ENCODE results near the gene RSL1D1. TPM values are rescaled to one million over a fixed set of nuclear protein-coding genes. Genes with fewer than 3 reads are reported as not detected.

Gene RSL1D1
- total RNA-seq: 100 to 1,000 TPM in 1 of 3 donors, 10 to 100 TPM in 2; 66.3 to 102 (median 99.1) TPM
- total RNA-seq (2013): 163 TPM

- Histone ChIP-seq H3K9me3 (ENCODE audit: control insufficient read depth, insufficient read depth, low read length) (no peaks in the 10 kb centered on the region), H3K36me3 (ENCODE audit: control insufficient read depth, insufficient read depth, low read length) (peaks cover 23% of the 10 kb centered on the region), H3K27ac (ENCODE audit: low read length) (peak within 1 kb of the TSS; percentile 87), H3K4me3 (ENCODE audit: low read length) (peak within 1 kb of the TSS; percentile 91), H3K4me1 (ENCODE audit: control insufficient read depth, insufficient read depth, low read length) (peaks cover 24% of the 10 kb centered on the region), H3K27me3 (ENCODE audit: control insufficient read depth, insufficient read depth, low read length) (no peaks in the 10 kb centered on the region)
- Mint-ChIP-seq H3K4me1 (peaks cover 44 to 47% of the 10 kb centered on the region in 2 donors), H3K27me3 (ENCODE audit: low read depth in 2 of 2) (no peaks in the 10 kb centered on the region), H3K27ac (peak within 1 kb of the TSS; percentile 97 to 98), H3K36me3 (no peaks in the 10 kb centered on the region), H3K9me3 (no peaks in the 10 kb centered on the region), H3K4me3 (peak within 1 kb of the TSS; percentile 99)
- WGBS (ENCODE audit: insufficient coverage): under 1% methylated on average over 57 of the region's 57 CpGs
- DNase-seq (peak; percentile 98), ATAC-seq (peak; percentile 80 to 91 (median 85))
- TF ChIP-seq CTCF (IDR thresholded peaks at IDR 0.05): no peak
- intact Hi-C loops (cut with micrococcal nuclease): loop anchor here (1.0 to 10.0 kb wide), 4 partner anchors 63 to 123 kb away; partner anchors contain the start of genes GSPT1, SNX29 and TXNDC11
These were observed at the start of gene RSL1D1 for GRCh38 chr16:11851294-11852091. RSL1D1 (minus strand) TSS chr16:11851542; CDS start chr16:11851512, 30 bp downstream.

GRCh38 chr16:11901091-11901490 lies 49.7 kb upstream of the RSL1D1 start:
- Histone ChIP-seq H3K9me3 (ENCODE audit: control insufficient read depth, insufficient read depth, low read length) (no peaks in the 10 kb centered on the region), H3K27me3 (ENCODE audit: control insufficient read depth, insufficient read depth, low read length) (no peaks in the 10 kb centered on the region), H3K4me3 (ENCODE audit: low read length) (no peak overlapping the region), H3K4me1 (ENCODE audit: control insufficient read depth, insufficient read depth, low read length) (peaks cover 2% of the 10 kb centered on the region), H3K36me3 (ENCODE audit: control insufficient read depth, insufficient read depth, low read length) (peaks cover 1% of the 10 kb centered on the region), H3K27ac (ENCODE audit: low read length) (no peak overlapping the region)
- Mint-ChIP-seq H3K27me3 (ENCODE audit: low read depth in 2 of 2) (no peaks in the 10 kb centered on the region), H3K9me3 (no peaks in the 10 kb centered on the region), H3K4me1 (peaks cover 33 to 44% of the 10 kb centered on the region in 2 donors), H3K36me3 (no peaks in the 10 kb centered on the region), H3K27ac (peak overlapping the region in 1 of 2 donors; percentile 24), H3K4me3 (no peak overlapping the region)
- 83% methylated on average over 2 of the region's 3 CpGs for WGBS (ENCODE audit: insufficient coverage)
- intact Hi-C loops (cut with micrococcal nuclease): no loop called here
- peak in 1 of 3 donors; percentile 33 for ATAC-seq
- no peak for TF ChIP-seq CTCF (IDR thresholded peaks at IDR 0.05)
- DNase-seq: no peak

- Mint-ChIP-seq H3K4me3 (no peak overlapping the region), H3K27ac (no peak overlapping the region), H3K36me3 (no peaks in the 10 kb centered on the region), H3K9me3 (no peaks in the 10 kb centered on the region), H3K4me1 (peaks cover 35 to 42% of the 10 kb centered on the region in 2 donors), H3K27me3 (ENCODE audit: low read depth in 2 of 2) (no peaks in the 10 kb centered on the region)
- Histone ChIP-seq H3K4me3 (ENCODE audit: low read length) (no peak overlapping the region), H3K36me3 (ENCODE audit: control insufficient read depth, insufficient read depth, low read length) (peaks cover 14% of the 10 kb centered on the region), H3K4me1 (ENCODE audit: control insufficient read depth, insufficient read depth, low read length) (peaks cover 2% of the 10 kb centered on the region), H3K27me3 (ENCODE audit: control insufficient read depth, insufficient read depth, low read length) (no peaks in the 10 kb centered on the region), H3K9me3 (ENCODE audit: control insufficient read depth, insufficient read depth, low read length) (no peaks in the 10 kb centered on the region), H3K27ac (ENCODE audit: low read length) (no peak overlapping the region)
- DNase-seq (no peak), ATAC-seq (no peak)
- 84% methylated on average over 3 of the region's 5 CpGs for WGBS (ENCODE audit: insufficient coverage)
- intact Hi-C loops (cut with micrococcal nuclease): no loop called here
- TF ChIP-seq CTCF (IDR thresholded peaks at IDR 0.05): no peak
These were observed 45.3 kb upstream of the RSL1D1 start for GRCh38 chr16:11896486-11897176.
